ENCODE measurements around the gene DUSP15.

Gene DUSP15

GRCh38 chr20:31842471-31843157 is 27.7 kb downstream of the DUSP15 start:
- Histone ChIP-seq H3K27me3 (ENCODE audit: insufficient read depth, low read depth, severe bottlenecking) (no peaks in the 10 kb centered on the region), H3K27ac (no peak overlapping the region), H3K9me3 (ENCODE audit: severe bottlenecking) (no peaks in the 10 kb centered on the region), H3K4me3 (ENCODE audit: low read depth, low read length) (no peak overlapping the region), H3K36me3 (no peaks in the 10 kb centered on the region)
- DNase-seq: no peak
- no peak for TF ChIP-seq CTCF (IDR thresholded peaks at IDR 0.05; ENCODE audit: low read depth, low read length)

GRCh38 chr20:31841928-31842327 is 28.4 kb downstream of the DUSP15 start:
- Histone ChIP-seq H3K27me3 (ENCODE audit: insufficient read depth, low read depth, severe bottlenecking) (no peaks in the 10 kb centered on the region), H3K4me3 (ENCODE audit: low read depth, low read length) (no peak overlapping the region), H3K9me3 (ENCODE audit: severe bottlenecking) (no peaks in the 10 kb centered on the region), H3K27ac (no peak overlapping the region), H3K36me3 (no peaks in the 10 kb centered on the region)
- TF ChIP-seq CTCF (IDR thresholded peaks at IDR 0.05; ENCODE audit: low read depth, low read length): no peak
- no peak for DNase-seq

GRCh38 chr20:31840906-31841816 is 29.2 kb downstream of the DUSP15 start:
- Histone ChIP-seq H3K36me3 (no peaks in the 10 kb centered on the region), H3K9me3 (ENCODE audit: severe bottlenecking) (no peaks in the 10 kb centered on the region), H3K27me3 (ENCODE audit: insufficient read depth, low read depth, severe bottlenecking) (no peaks in the 10 kb centered on the region), H3K27ac (no peak overlapping the region), H3K4me3 (ENCODE audit: low read depth, low read length) (no peak overlapping the region)
- TF ChIP-seq CTCF (IDR thresholded peaks at IDR 0.05; ENCODE audit: low read depth, low read length): no peak
- no peak for DNase-seq

- Histone ChIP-seq H3K27ac (no peak overlapping the region), H3K4me3 (ENCODE audit: low read depth, low read length) (no peak overlapping the region), H3K9me3 (ENCODE audit: severe bottlenecking) (no peaks in the 10 kb centered on the region), H3K27me3 (ENCODE audit: insufficient read depth, low read depth, severe bottlenecking) (no peaks in the 10 kb centered on the region), H3K36me3 (no peaks in the 10 kb centered on the region)
- TF ChIP-seq CTCF (IDR thresholded peaks at IDR 0.05; ENCODE audit: low read depth, low read length): no peak
- DNase-seq: no peak
Observed at GRCh38 chr20:31839782-31840487, 30.4 kb downstream of the DUSP15 start.

GRCh38 chr20:31838646-31839292 is 31.6 kb downstream of the DUSP15 start:
- Histone ChIP-seq H3K27me3 (ENCODE audit: insufficient read depth, low read depth, severe bottlenecking) (no peaks in the 10 kb centered on the region), H3K36me3 (no peaks in the 10 kb centered on the region), H3K4me3 (ENCODE audit: low read depth, low read length) (no peak overlapping the region), H3K9me3 (ENCODE audit: severe bottlenecking) (no peaks in the 10 kb centered on the region), H3K27ac (no peak overlapping the region)
- no peak for DNase-seq
- no peak for TF ChIP-seq CTCF (IDR thresholded peaks at IDR 0.05; ENCODE audit: low read depth, low read length)
